ENCODE measurements around the gene RBL2.
"Not testable (repeated sequence)": the region's sequence is repeated elsewhere in the genome, so short reads cannot be mapped to it uniquely, and the experiment has no call there.

Gene RBL2

DNA sequence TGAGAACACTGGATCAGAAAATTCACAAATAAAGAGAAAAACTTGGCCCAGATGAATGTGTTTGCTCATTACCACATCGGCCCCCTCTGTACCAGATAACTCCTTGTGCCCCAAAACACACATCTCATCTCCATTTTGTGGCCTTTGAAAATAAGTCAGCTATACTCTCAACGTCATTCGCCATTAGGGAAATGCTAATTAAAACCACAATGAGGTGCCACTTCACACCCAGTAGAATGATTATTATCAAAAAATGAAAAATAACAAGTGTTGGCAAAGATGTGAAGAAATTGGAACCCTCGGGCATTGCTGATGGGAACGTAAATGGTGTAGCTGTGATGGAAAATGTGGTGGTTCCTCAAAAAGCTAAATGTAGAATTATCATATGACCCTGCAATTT is 103.4 kb downstream of the RBL2 start:
- DNase-seq (ENCODE audit: low read depth): no peak

DNA sequence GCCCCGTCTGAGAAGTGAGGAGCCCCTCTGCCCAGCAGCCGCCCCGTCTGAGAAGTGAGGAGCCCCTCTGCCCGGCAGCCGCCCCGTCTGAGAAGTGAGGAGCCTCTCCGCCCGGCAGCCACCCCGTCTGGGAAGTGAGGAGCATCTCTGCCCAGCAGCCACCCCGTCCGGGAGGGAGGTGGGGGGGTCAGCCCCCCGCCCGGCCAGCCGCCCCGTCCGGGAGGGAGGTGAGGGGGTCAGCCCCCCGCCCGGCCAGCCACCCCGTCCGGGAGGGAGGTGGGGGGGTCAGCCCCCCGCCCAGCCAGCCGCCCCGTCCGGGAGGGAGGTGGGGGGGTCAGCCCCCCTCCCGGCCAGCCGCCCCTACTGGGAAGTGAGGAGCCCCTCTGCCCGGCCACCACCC is 105.1 kb downstream of the RBL2 start:
- not testable (repeated sequence) for DNase-seq (ENCODE audit: low read depth)

- not testable (repeated sequence) for DNase-seq (ENCODE audit: low read depth)
Observed at GRCh38 chr16:53539759-53540718, 105.8 kb downstream of the RBL2 start.
